OCI-LY3 (cell line): ENCODE measurements around the gene FLG2.
"Not testable (repeated sequence)": the region's sequence is repeated elsewhere in the genome, so short reads cannot be mapped to it uniquely, and the experiment has no call there.

Experiments used
- H2AFZ ChIP-seq: fragments of 200-600, 300-600 bp; shearing (Covaris generic); 2 replicates; pipeline ENCODE4 v1.6.0; 2014; ENCODE audit warnings: antibody characterized with exemption, low read depth, low read length
- H3K27ac ChIP-seq: fragments of 200-600, 300-600 bp; sonication (generic); 2 replicates; pipeline ENCODE4 v1.5.1; 2014; ENCODE audit warnings: mild to moderate bottlenecking, low read length, moderate library complexity, mixed read lengths
- H3K27me3 ChIP-seq: fragments of 200-600, 300-600 bp; sonication (generic); 2 replicates; pipeline ENCODE4 v1.6.1; 2014; ENCODE audit warnings: low read depth, low read length, mixed read lengths
- H3K36me3 ChIP-seq: fragments of 200-600, 300-600 bp; sonication (generic); replicated peaks from 2 replicates; pipeline ENCODE3; 2014; ENCODE audit warnings: low read depth, low read length, mixed read lengths
- H3K4me1 ChIP-seq: fragments of 300-600, 200-600 bp; sonication (generic); 2 replicates; pipeline ENCODE4 v1.6.1; 2014; ENCODE audit warnings: low read length, mixed read lengths
- H3K4me2 ChIP-seq: fragments of 200-600, 300-600 bp; sonication (generic); 2 replicates; pipeline ENCODE4 v1.6.1; 2014; ENCODE audit warnings: low read length, mixed read lengths
- H3K4me3 ChIP-seq: fragments of 300-600, 200-600 bp; sonication (generic); 2 replicates; pipeline ENCODE4 v1.5.1; 2014; ENCODE audit warnings: antibody characterized with exemption, mild to moderate bottlenecking, low read length, moderate library complexity
- H3K79me2 ChIP-seq: fragments of 300-600, 200-600 bp; shearing (Covaris generic); 2 replicates; pipeline ENCODE4 v1.6.1; 2014; ENCODE audit warnings: mild to moderate bottlenecking, low read length, mixed read lengths
- H3K9ac ChIP-seq: fragments of 300-600, 200-600 bp; shearing (Covaris generic); 2 replicates; pipeline ENCODE4 v1.6.0; 2014; ENCODE audit warnings: mild to moderate bottlenecking, low read length, moderate library complexity
- H3K9me3 ChIP-seq: fragments of 200-600, 300-600 bp; shearing (Covaris generic); 2 replicates; pipeline ENCODE4 v1.6.1; 2014; ENCODE audit warnings: low read length, mixed read lengths; ENCODE audit not compliant: insufficient read depth
- H4K20me1 ChIP-seq: fragments of 200-600, 300-600 bp; sonication (generic); 2 replicates; pipeline ENCODE4 v1.6.1; 2016; ENCODE audit warnings: low read length, mixed read lengths; ENCODE audit not compliant: insufficient read depth
- EZH2phosphoT487 ChIP-seq: fragments of 200-600 bp; shearing (Covaris generic); IDR thresholded peaks from 2 replicates; pipeline ENCODE4 v1.6.1; 2018; ENCODE audit warnings: antibody characterized with exemption, mixed run types, low read depth
- TF ChIP-seq, protein P1 (sequence below): fragments of 200-600, 300-600 bp; sonication (generic); IDR thresholded peaks from 2 replicates; pipeline ENCODE4 v1.5.1; 2014; ENCODE audit warnings: antibody characterized with exemption, low read length, low read depth

FLG2 gene

DNA sequence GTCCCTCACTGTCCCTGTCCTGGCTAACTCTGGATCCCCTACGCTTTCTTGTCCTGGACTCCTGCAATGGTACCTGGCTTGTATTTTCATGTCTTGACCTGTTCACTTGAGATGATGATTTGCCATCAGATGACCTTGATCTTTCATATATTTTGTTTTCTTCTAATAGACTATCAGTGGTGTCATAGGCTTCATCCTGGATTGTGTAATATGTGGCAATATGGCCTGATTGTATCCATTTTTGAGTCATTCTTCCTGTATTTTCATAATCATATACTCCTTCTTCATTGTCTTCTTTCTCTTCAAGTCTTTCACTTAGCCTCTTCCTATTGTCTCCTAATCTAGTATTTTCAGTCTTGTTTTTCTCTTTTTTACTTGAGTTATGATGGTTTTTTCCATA lies 45.8 kb downstream of the FLG2 start:
- no peak overlapping the region for H3K4me2 ChIP-seq
- peaks cover 17% of the 10 kb centered on the region; the same call in 1 of the 2 replicates for H3K27me3 ChIP-seq
- H3K4me3 ChIP-seq: no peak overlapping the region
- H3K4me1 ChIP-seq: no peaks in the 10 kb centered on the region
- no peak overlapping the region for H3K9ac ChIP-seq
- H3K36me3 ChIP-seq: no peaks in the 10 kb centered on the region
- H3K27ac ChIP-seq: no peak overlapping the region
- no peaks in the 10 kb centered on the region for H3K79me2 ChIP-seq
- H4K20me1 ChIP-seq: no peaks in the 10 kb centered on the region
- H3K9me3 ChIP-seq: no peaks in the 10 kb centered on the region
- no peak overlapping the region for H2AFZ ChIP-seq
- TF ChIP-seq, protein P1, sequence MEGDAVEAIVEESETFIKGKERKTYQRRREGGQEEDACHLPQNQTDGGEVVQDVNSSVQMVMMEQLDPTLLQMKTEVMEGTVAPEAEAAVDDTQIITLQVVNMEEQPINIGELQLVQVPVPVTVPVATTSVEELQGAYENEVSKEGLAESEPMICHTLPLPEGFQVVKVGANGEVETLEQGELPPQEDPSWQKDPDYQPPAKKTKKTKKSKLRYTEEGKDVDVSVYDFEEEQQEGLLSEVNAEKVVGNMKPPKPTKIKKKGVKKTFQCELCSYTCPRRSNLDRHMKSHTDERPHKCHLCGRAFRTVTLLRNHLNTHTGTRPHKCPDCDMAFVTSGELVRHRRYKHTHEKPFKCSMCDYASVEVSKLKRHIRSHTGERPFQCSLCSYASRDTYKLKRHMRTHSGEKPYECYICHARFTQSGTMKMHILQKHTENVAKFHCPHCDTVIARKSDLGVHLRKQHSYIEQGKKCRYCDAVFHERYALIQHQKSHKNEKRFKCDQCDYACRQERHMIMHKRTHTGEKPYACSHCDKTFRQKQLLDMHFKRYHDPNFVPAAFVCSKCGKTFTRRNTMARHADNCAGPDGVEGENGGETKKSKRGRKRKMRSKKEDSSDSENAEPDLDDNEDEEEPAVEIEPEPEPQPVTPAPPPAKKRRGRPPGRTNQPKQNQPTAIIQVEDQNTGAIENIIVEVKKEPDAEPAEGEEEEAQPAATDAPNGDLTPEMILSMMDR: no peak
- TF ChIP-seq EZH2phosphoT487: no peak

GRCh38 chr1:152313319-152313801 lies 46.4 kb downstream of the FLG2 start:
- Histone ChIP-seq H3K9me3 (no peaks in the 10 kb centered on the region), H3K27ac (no peak overlapping the region), H3K4me1 (no peaks in the 10 kb centered on the region), H4K20me1 (no peaks in the 10 kb centered on the region), H3K27me3 (peaks cover 14% of the 10 kb centered on the region; the same call in 1 of the 2 replicates), H2AFZ (no peak overlapping the region), H3K4me3 (no peak overlapping the region), H3K4me2 (no peak overlapping the region), H3K9ac (no peak overlapping the region), H3K36me3 (no peaks in the 10 kb centered on the region), H3K79me2 (no peaks in the 10 kb centered on the region)
- no peak for TF ChIP-seq EZH2phosphoT487
- TF ChIP-seq, protein P1: no peak

- not testable (repeated sequence) for H2AFZ ChIP-seq, H3K36me3 ChIP-seq, H3K27ac ChIP-seq, H3K4me2 ChIP-seq, H3K4me3 ChIP-seq, H3K4me1 ChIP-seq, H4K20me1 ChIP-seq, H3K79me2 ChIP-seq, H3K9me3 ChIP-seq, H3K9ac ChIP-seq, H3K27me3 ChIP-seq
Observed at GRCh38 chr1:152312169-152312568, 47.6 kb downstream of the FLG2 start.

DNA sequence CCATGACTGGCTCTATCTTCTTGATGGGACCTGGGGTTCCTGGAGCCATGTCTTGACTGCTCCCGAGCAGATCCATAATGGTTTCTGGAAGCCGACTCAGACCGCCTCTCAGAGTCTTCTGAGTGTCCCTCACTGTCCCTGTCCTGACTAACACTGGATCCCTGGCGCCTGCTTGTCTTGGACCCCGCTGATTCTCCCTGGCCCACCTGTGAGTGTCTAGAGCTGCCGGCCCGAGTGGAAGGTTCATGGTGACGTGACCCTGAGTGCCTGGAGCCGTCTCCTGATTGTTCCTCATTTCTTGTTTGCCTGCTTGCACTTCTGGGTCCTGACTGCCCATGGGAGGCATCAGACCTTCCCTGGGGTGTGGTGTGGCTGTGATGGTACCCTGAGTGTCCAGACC lies 49.9 kb downstream of the FLG2 start:
- no peaks in the 10 kb centered on the region for H3K27me3 ChIP-seq
- no peak overlapping the region for H3K4me3 ChIP-seq
- no peaks in the 10 kb centered on the region for H3K9me3 ChIP-seq
- no peak overlapping the region for H3K9ac ChIP-seq
- no peak for TF ChIP-seq EZH2phosphoT487
- TF ChIP-seq, protein P1: no peak
- no peak overlapping the region for H2AFZ ChIP-seq
- H3K4me1 ChIP-seq: no peaks in the 10 kb centered on the region
- no peak overlapping the region for H3K27ac ChIP-seq
- H3K36me3 ChIP-seq: no peaks in the 10 kb centered on the region
- H4K20me1 ChIP-seq: no peaks in the 10 kb centered on the region
- H3K4me2 ChIP-seq: no peak overlapping the region
- H3K79me2 ChIP-seq: no peaks in the 10 kb centered on the region

DNA sequence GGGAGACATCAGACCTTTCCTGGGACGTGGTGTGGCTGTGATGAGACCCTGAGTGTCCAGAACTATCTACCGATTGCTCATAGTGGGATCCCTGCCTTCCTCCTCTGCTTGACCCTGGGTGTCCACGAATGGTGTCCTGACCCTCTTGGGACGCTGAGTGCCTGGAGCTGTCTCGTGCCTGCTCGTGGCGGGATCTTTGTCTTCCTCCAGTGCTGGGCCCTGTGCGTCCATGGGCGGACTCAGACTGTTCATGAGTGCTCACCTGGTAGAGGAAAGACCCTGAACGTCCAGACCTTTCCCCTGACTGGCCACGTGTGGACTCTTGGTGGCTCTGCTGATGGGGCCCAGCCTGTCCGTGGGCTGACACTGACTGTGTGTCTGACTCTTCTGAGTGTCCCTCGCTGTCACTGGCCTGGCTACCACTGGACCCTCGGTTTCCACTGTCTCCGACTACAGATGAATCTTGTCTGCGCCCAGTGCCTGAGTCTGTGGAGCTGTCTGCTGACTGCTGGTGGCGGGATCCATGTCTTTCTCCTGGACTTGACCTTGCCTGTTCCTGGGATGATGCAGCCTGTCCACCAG lies 50.4 kb downstream of the FLG2 start:
- H3K4me2 ChIP-seq, H3K9ac ChIP-seq, H3K27me3 ChIP-seq, H3K36me3 ChIP-seq, H3K27ac ChIP-seq, H2AFZ ChIP-seq, H4K20me1 ChIP-seq, H3K4me1 ChIP-seq, H3K4me3 ChIP-seq, H3K79me2 ChIP-seq, H3K9me3 ChIP-seq: not testable (repeated sequence)

DNA sequence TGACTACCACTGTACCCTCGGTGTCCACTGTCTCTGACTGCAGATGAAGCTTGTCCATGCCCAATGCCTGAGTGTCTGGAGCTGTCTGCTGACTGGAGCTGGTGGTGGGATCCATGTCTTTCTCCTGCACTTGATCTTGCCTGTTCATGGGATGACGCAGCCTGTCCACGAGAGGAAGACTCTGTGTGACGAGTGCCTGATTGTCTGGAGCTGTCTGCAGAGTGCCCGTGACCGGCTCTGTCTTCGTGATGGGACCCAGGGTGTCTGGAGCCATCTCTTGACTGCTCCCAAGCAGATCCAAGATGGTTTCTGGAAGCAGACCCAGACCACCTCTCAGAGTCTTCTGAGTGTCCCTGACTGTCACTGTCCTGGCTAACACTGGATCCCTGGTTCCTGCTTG lies 51.0 kb downstream of the FLG2 start:
- H3K36me3 ChIP-seq, H3K27ac ChIP-seq, H3K4me2 ChIP-seq, H3K4me1 ChIP-seq, H3K9ac ChIP-seq, H2AFZ ChIP-seq, H3K4me3 ChIP-seq, H4K20me1 ChIP-seq, H3K9me3 ChIP-seq, H3K79me2 ChIP-seq, H3K27me3 ChIP-seq: not testable (repeated sequence)

DNA sequence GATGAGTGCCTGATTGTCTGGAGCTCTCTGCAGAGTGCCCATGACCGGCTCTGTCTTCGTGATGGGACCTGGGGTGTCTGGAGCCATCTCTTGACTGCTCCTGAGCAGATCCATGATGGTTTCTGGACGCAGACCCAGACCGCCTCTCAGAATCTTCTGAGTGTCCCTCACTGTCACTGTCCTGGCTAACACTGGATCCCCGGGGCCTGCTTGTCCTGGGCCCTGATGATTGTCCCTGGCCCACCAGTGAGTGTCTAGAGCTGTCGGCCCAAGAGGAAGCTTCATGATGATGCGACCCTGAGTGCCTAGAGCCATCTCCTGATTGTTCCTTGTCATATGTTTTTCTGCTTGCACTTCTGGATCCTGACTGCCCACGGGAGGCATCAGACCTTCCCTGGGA lies 51.8 kb downstream of the FLG2 start:
- H3K27me3 ChIP-seq, H2AFZ ChIP-seq, H3K9me3 ChIP-seq, H3K36me3 ChIP-seq, H3K4me1 ChIP-seq, H3K79me2 ChIP-seq, H3K9ac ChIP-seq, H3K4me3 ChIP-seq, H3K27ac ChIP-seq, H3K4me2 ChIP-seq, H4K20me1 ChIP-seq: not testable (repeated sequence)
